Progenitor cell of endocrine pancreas (in vitro differentiated cells): ENCODE measurements around the gene TMEM132D. TPM values are rescaled to one million over a fixed set of nuclear protein-coding genes. Genes with fewer than 3 reads are reported as not detected.
A peak's percentile ranks its signal among the peaks of the same experiment; 100 is the strongest.

Experiments
- DNase-seq: peaks from one replicate; pipeline ENCODE4 v3.0.0; 2021; ENCODE audit warnings: low spot score; ENCODE audit not compliant: unreplicated experiment
- H3K27ac Mint-ChIP-seq: 2 replicates; pipeline ENCODE4 v1.8.0; 2021; ENCODE audit warnings: mild to moderate bottlenecking, moderate library complexity, mixed read lengths
- H3K27me3 Mint-ChIP-seq: 2 replicates; pipeline ENCODE4 v1.8.0; 2021; ENCODE audit warnings: mixed read lengths
- H3K36me3 Mint-ChIP-seq: 2 replicates; pipeline ENCODE4 v1.8.0; 2022; ENCODE audit warnings: mixed read lengths; ENCODE audit not compliant: insufficient read depth
- H3K4me1 Mint-ChIP-seq: 2 replicates; pipeline ENCODE4 v1.8.0; 2021; ENCODE audit warnings: low read depth, mixed read lengths
- H3K4me3 Mint-ChIP-seq: 2 replicates; pipeline ENCODE4 v1.8.0; 2021; ENCODE audit warnings: low read depth, mild to moderate bottlenecking, moderate library complexity, mixed read lengths
- H3K9me3 Mint-ChIP-seq: 2 replicates; pipeline ENCODE4 v1.8.0; 2021; ENCODE audit warnings: low read depth, mixed read lengths
- CTCF ChIP-seq: fragments of 200-600 bp; sonication (generic); IDR thresholded peaks from one replicate; pipeline ENCODE4 v1.5.0; 2021; ENCODE audit warnings: antibody characterized with exemption, mild to moderate bottlenecking; ENCODE audit not compliant: unreplicated experiment
- total RNA-seq: library from RNA; stranded (reverse); gene quantifications from 2 replicates; pipeline ENCODE4 v1.2.1, GENCODE V29; 2021

The TMEM132D gene
- total RNA-seq, 1 donor from 2014 or later, result 0.46 TPM

DNA sequence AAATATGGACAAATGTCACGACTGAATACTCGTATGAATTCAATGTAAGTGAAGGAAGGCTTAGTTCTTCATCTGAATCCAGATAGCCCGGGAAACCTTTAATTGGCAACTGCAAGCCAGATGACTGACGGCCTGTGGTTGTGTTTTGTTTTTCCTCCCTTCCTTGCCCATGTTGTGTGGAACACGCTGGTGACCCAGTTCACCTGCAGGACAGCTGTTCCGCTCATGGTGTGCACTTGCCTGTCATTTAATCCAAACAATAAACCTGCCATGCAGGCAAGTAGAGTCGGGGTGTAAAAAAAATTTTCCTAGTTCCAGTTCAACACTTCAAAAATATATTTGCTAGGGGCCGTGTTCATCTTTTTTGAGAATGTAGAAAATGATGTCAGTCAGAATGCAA lies 88.0 kb downstream of the TMEM132D start:
- TF ChIP-seq CTCF, result no peak
- no peak for DNase-seq
- Mint-ChIP-seq H3K9me3 (no peaks in the 10 kb centered on the region), H3K36me3 (no peaks in the 10 kb centered on the region), H3K4me1 (no peaks in the 10 kb centered on the region), H3K27me3 (peaks cover 10% of the 10 kb centered on the region), H3K4me3 (no peak overlapping the region), H3K27ac (no peak overlapping the region)

GRCh38 chr12:129811963-129812362 lies 91.9 kb downstream of the TMEM132D start:
- H3K4me3 Mint-ChIP-seq, result no peak overlapping the region
- peaks cover 10% of the 10 kb centered on the region for H3K27me3 Mint-ChIP-seq
- no peak for TF ChIP-seq CTCF
- no peak overlapping the region for H3K27ac Mint-ChIP-seq
- H3K36me3 Mint-ChIP-seq, result no peaks in the 10 kb centered on the region
- DNase-seq, result no peak
- H3K9me3 Mint-ChIP-seq, result no peaks in the 10 kb centered on the region
- H3K4me1 Mint-ChIP-seq, result no peaks in the 10 kb centered on the region

DNA sequence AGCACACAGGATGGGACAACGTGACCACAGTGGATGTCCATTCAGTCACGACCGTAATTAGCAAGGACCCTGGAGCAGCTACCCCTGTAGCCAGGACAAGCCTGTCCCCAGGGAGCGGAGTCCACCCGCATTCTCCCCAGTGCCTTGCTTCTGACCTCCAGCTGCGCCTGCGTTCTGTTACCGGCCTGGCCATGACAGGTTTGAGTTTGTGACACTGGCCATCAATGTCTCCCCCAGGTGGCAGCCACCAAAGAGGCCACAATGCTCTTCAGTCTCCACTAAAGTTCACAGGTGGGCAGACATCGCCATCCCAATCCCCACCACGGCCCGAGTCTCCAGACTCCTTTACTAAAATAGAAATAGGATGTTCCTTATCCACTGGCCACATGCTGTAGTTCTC lies 96.7 kb downstream of the TMEM132D start:
- no peaks in the 10 kb centered on the region for H3K9me3 Mint-ChIP-seq
- no peaks in the 10 kb centered on the region for H3K36me3 Mint-ChIP-seq

GRCh38 chr12:129791396-129791795 lies 112.4 kb downstream of the TMEM132D start:
- Mint-ChIP-seq H3K4me1 (peaks cover 11% of the 10 kb centered on the region), H3K27me3 (peaks cover 29% of the 10 kb centered on the region), H3K4me3 (no peak overlapping the region), H3K36me3 (no peaks in the 10 kb centered on the region), H3K9me3 (no peaks in the 10 kb centered on the region), H3K27ac (peak overlapping the region; percentile 9)
- DNase-seq, result no peak
- no peak for TF ChIP-seq CTCF

More for the DNA sequence above, 96.7 kb downstream of the TMEM132D start:
- Mint-ChIP-seq H3K27me3 (peaks cover 7% of the 10 kb centered on the region), H3K27ac (no peak overlapping the region), H3K4me3 (no peak overlapping the region), H3K4me1 (no peaks in the 10 kb centered on the region)
- DNase-seq, result no peak
- TF ChIP-seq CTCF, result no peak

DNA sequence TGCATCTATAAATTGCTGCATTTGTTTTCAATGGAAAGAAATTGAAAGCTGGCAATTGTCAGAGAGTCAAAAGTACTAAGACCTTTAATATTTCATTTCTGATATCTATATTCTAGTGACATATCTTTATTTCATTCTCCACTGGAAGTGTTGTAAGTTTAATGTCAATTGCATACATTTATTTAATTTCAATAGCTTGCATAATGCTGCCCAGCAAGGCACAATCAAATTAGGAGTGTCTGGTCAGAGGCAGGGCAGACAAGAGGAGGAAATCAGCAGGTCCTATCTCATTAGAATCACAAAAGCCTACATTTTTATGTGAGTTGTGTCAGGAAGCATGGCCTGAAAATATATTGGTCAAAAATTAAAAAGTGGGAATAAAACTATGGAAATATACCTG lies 112.9 kb downstream of the TMEM132D start:
- Mint-ChIP-seq H3K9me3 (peaks cover 2% of the 10 kb centered on the region), H3K27ac (no peak overlapping the region), H3K36me3 (no peaks in the 10 kb centered on the region), H3K27me3 (peaks cover 29% of the 10 kb centered on the region), H3K4me1 (peaks cover 11% of the 10 kb centered on the region), H3K4me3 (no peak overlapping the region)
- TF ChIP-seq CTCF, result no peak
- no peak for DNase-seq
